ENCODE data around the gene GJD4.

The GJD4 gene

DNA sequence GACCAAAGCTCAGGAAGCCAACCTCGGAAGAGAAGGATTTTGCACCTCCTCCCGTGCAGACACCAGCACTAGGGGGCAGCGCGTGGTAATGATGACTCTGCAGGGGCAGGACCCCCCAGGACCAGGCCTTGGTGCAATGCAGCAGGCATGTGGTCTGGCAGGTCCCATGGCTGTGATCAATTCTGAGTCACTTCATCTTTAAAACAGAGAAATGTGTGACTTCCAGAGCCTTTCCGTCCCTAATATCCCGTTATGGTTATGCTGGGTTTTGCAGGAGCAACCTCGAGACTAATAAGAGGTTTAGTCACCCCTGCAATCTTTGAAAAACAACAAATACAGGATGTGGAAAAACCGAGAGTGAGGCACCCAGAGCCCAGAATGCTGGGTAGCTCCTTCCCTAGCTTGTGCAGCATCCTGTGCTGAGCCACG lies 30.2 kb upstream of the GJD4 start:
- DNase-seq = peak; percentile 97
- in situ Hi-C loops (cut with HindIII; ENCODE audit: low pct_ligation_motif_present, low sequenced_read_pairs) = no loop called here
- peak; percentile 67 for TF ChIP-seq CTCF (IDR thresholded peaks at IDR 0.05; ENCODE audit: low read depth, low read length, missing control alignments)
- no peaks in the 10 kb centered on the region for H3K36me3 ChIP-seq (replicated peaks)
- no peak overlapping the region for H3K4me3 ChIP-seq (ENCODE audit: low read depth, low read length)
- no peaks in the 10 kb centered on the region for H3K27me3 ChIP-seq (replicated peaks)
- H3K27ac ChIP-seq = peak overlapping the region; percentile 92

GRCh38 chr10:35575640-35576039 lies 29.5 kb upstream of the GJD4 start:
- H3K4me3 ChIP-seq (ENCODE audit: low read depth, low read length) = no peak overlapping the region
- in situ Hi-C loops (cut with HindIII; ENCODE audit: low pct_ligation_motif_present, low sequenced_read_pairs) = no loop called here
- no peak for TF ChIP-seq CTCF (IDR thresholded peaks at IDR 0.05; ENCODE audit: low read depth, low read length, missing control alignments)

GRCh38 chr10:35576730-35577129 lies 28.4 kb upstream of the GJD4 start:
- Histone ChIP-seq H3K27ac (no peak overlapping the region), H3K4me3 (ENCODE audit: low read depth, low read length) (no peak overlapping the region), H3K27me3 (replicated peaks) (no peaks in the 10 kb centered on the region), H3K36me3 (replicated peaks) (no peaks in the 10 kb centered on the region)
- no peak for TF ChIP-seq CTCF (IDR thresholded peaks at IDR 0.05; ENCODE audit: low read depth, low read length, missing control alignments)
- in situ Hi-C loops (cut with HindIII; ENCODE audit: low pct_ligation_motif_present, low sequenced_read_pairs) = no loop called here
- DNase-seq = no peak

More at GRCh38 chr10:35575640-35576039, 29.5 kb upstream of the GJD4 start:
- Histone ChIP-seq H3K36me3 (replicated peaks) (no peaks in the 10 kb centered on the region), H3K27me3 (replicated peaks) (no peaks in the 10 kb centered on the region), H3K27ac (peak overlapping the region; percentile 92)
- DNase-seq = no peak

DNA sequence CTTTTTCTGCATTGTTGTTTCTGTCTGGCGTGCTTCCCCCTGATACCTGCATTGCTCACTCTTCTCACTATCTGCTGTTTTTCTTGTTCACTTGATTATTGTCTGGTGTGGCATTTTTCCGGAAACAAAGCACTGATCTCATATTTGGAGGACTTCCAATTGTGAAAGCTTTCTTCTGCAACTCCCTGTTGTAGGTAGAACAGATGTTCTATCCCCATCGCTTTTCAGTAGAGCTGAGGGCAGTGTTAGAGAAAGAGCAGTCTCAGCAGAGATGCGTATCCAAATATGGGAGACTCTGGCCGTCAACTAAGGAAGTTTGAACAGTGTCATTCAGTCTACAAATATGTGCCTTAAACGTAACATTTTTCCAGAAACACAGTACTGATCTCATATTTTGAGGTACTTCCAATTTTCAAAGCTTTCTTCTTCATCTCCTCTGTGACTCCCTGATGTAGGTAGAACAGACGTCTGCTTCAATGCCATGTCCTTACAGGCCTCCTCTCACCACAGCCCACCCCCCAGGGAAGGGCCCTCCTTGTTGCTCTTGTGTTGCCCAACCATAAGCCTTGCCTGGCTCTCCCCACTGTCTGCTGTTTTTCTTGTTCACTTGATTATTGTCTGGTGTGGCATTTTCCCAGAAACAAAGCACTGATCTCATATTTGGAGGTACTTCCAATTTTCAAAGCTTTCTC lies 27.1 kb upstream of the GJD4 start:
- in situ Hi-C loops (cut with HindIII; ENCODE audit: low pct_ligation_motif_present, low sequenced_read_pairs) = no loop called here
- DNase-seq = no peak
- no peaks in the 10 kb centered on the region for H3K36me3 ChIP-seq (replicated peaks)

GRCh38 chr10:35578618-35578956 lies 26.6 kb upstream of the GJD4 start:
- Histone ChIP-seq H3K27ac (no peak overlapping the region), H3K36me3 (replicated peaks) (no peaks in the 10 kb centered on the region), H3K27me3 (replicated peaks) (no peaks in the 10 kb centered on the region), H3K4me3 (ENCODE audit: low read depth, low read length) (no peak overlapping the region)
- no peak for DNase-seq
- no peak for TF ChIP-seq CTCF (IDR thresholded peaks at IDR 0.05; ENCODE audit: low read depth, low read length, missing control alignments)
- in situ Hi-C loops (cut with HindIII; ENCODE audit: low pct_ligation_motif_present, low sequenced_read_pairs) = no loop called here

More for the DNA sequence above, 27.1 kb upstream of the GJD4 start:
- no peaks in the 10 kb centered on the region for H3K27me3 ChIP-seq (replicated peaks)
- H3K4me3 ChIP-seq (ENCODE audit: low read depth, low read length) = no peak overlapping the region
- TF ChIP-seq CTCF (IDR thresholded peaks at IDR 0.05; ENCODE audit: low read depth, low read length, missing control alignments) = no peak
- H3K27ac ChIP-seq = no peak overlapping the region

DNA sequence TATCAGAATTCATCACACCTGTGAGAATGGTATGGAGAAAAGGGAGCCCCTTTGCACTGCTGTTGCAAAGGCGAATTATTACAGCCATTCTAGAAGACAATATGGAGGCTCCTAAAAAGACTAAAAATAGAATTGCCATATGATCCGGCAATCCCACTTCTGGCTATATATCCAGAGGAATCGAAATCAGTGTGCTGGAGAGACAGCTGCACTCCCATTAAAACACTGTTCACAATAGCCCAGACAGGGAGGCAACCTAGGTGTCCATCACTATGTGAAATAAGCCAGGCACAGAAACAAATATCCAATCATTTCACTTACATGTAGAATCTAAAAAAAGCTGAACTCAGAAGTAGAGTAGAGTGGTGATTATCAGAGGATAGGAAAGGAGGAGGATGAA lies 26.0 kb upstream of the GJD4 start:
- no peak for DNase-seq
- no peaks in the 10 kb centered on the region for H3K27me3 ChIP-seq (replicated peaks)
- H3K4me3 ChIP-seq (ENCODE audit: low read depth, low read length) = no peak overlapping the region
- no peaks in the 10 kb centered on the region for H3K36me3 ChIP-seq (replicated peaks)
- no peak overlapping the region for H3K27ac ChIP-seq
- in situ Hi-C loops (cut with HindIII; ENCODE audit: low pct_ligation_motif_present, low sequenced_read_pairs) = no loop called here
- no peak for TF ChIP-seq CTCF (IDR thresholded peaks at IDR 0.05; ENCODE audit: low read depth, low read length, missing control alignments)

Measured in brain microvascular endothelial cell (primary cell).